ENCODE data around the gene MAP3K19.

GRCh38 chr2:134975281-134976009 is 71.8 kb downstream of the MAP3K19 start:
- no peak for TF ChIP-seq POLR2AphosphoS5 (IDR thresholded peaks at IDR 0.05; ENCODE audit: borderline replicate concordance, low read depth, low read length)
- TF ChIP-seq EZH2 (IDR thresholded peaks at IDR 0.05): no peak
- no peak for TF ChIP-seq FOXP2 (optimal IDR thresholded peaks at IDR 0.05; ENCODE audit: control extremely low read depth, extremely low read length, insufficient read depth)
